NCI-H2171 treated with DMSO at 0.1 percent for 48 hours (cell line): ENCODE measurements around the gene PPP3CB.

Experiments
- DNase-seq: peaks from one replicate; lab custom pipeline; 2025; lab: John Stamatoyannopoulos, UW

Gene PPP3CB

DNA sequence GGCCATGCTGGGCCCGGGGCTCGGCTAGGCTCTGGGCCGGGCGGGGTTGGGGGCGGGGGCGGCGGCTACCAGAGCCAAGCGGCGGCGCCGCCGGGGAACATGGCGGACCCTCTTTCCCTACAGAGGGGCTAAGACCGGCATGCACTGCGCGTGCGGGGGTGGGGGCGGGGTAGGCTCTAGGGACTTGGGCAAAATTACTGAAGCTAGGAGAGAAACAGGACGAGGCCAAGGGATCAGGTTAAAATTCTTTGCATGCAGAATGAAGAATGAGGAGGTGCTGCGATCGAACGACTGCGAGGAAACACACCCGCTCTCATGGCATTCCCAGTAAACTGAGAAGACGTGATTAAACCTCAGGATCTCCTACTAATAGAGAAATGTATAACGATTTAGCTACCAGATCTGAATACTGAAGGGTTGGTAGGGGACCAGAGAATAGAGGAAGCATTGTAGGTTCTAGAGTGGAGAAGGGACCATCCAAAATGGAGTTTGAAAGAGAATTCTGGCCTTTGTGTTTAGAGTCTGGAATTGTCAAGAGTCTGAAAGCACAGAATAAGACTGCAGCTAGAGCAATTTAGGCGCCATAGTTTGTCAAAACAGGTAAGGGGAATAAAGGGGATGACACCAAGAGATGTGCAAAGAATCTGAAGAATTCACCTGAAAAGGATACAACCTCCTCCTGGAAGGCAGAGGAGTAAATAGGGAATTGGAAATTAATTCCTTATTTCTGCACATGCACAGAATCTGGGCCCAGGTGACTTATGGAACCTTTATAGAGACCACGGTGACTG lies at the start of gene PPP3CB:
PPP3CB (minus strand) TSS at position 141 of the 791 bp plus-strand sequence; CDS start at position 6, 135 bp downstream.
- peak; percentile 89 for DNase-seq

GRCh38 chr10:73545357-73545756 lies 49.5 kb upstream of the PPP3CB start:
- no peak for DNase-seq

GRCh38 chr10:73537709-73538108 lies 41.9 kb upstream of the PPP3CB start:
- DNase-seq = no peak

- DNase-seq = no peak
These were observed 41.5 kb upstream of the PPP3CB start for GRCh38 chr10:73537288-73537687.

DNA sequence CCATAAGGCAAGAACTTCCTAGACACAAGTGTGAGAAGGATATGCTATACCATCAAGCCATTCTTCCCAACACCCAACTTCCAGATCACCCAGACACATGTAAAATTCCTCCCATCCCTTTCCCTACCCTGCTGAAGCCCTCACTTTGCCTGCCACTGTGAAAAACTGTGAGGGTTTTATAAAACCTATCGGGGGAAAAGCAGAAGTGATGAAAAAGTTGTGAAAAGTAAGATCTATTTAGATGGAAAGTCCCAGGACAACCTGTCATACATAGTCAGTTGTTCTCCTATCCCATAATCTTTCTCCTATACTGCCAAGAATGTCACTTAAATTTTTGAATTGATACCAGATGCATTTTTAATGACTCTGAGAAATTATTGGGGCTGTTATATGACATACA lies 39.0 kb upstream of the PPP3CB start:
- DNase-seq = no peak

DNA sequence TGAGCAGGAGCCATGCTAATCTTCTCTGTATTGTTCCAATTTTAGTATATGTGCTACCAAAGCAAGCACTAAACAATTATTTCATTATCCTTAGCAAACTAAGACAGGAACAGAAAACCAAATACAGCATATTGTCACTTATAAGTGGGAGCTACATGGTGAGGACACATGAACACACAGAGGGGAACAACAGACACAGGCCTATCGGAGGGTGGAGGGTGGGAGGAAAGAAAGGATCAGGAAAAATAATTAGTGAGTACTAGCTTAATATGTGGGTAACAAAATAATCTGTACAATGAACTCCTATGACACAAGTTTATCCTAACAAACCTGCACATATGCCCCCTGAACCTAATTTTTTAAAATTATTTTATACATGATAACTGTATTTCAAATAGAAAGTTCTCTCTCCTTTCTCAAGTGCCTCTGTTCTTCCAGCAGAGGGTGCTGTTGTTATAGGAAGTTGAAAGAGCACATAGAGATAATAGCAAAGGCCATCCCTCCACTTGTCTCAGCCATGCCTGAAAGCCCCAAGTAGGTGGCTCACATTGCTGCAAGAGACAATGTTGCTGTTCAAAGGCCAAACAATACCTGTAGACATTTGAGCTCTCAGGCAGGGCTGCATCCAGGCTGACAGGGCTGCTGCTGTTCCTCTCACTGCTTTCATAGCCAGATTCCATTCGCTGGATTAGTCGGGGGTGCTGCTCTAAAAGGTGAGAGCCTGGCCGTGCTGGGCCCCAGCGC lies 33.4 kb upstream of the PPP3CB start:
- DNase-seq = peak; percentile 75

- no peak for DNase-seq
These were observed 26.4 kb upstream of the PPP3CB start for GRCh38 chr10:73522263-73522662.

GRCh38 chr10:73519336-73519735 lies 23.5 kb upstream of the PPP3CB start:
- no peak for DNase-seq

- no peak for DNase-seq
These were observed 21.5 kb upstream of the PPP3CB start for GRCh38 chr10:73517166-73517888.

DNA sequence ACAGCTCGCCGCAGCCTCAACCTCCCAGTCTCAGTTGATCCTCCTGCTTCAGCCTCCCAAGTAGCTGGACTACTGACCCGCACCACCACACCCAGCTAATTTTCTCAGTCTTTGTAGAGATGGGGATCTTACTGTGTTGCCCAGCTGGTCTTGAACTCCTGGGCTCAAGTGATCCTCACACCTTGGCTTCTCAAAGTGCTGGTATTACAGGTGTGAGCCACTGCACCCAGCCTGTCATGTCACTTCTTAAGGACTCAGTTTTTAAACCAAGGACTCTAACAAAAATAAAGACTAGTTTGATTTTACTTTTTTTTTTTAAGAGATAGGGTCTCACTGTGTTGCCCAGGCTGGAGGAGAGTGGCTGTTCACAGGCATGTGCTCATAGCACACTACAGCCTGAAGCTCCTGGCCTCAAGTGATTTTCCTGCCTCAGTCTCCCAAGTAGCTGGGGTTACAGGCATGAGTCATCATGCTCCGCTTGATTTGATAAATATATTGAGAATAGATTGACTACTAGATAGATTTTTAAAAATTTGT lies 16.5 kb upstream of the PPP3CB start:
- no peak for DNase-seq

- DNase-seq = no peak
These were observed 13.9 kb upstream of the PPP3CB start for GRCh38 chr10:73509695-73510094.

- DNase-seq = no peak
These were observed 10.7 kb upstream of the PPP3CB start for GRCh38 chr10:73506491-73506890.

- DNase-seq = no peak
These were observed 10.2 kb upstream of the PPP3CB start for GRCh38 chr10:73506074-73506473.

DNA sequence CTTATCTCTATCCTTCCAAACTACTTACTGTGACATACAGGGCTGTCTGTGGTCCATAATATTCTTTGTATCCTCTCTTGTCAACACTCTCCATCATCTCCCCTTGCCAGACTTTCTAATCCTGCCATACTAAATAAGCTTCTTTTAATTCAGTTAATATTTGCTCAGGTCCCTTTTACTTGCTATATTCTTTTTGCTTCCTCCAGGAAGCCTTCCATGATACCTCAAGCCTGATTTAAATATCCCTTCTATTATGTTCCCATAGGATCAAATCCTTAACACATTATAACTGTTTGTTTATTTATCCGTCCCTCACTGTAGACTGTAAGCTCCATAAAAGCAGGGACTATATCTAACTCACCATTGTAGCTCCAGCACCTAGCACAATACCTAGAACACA lies 7.2 kb upstream of the PPP3CB start:
- no peak for DNase-seq

DNA sequence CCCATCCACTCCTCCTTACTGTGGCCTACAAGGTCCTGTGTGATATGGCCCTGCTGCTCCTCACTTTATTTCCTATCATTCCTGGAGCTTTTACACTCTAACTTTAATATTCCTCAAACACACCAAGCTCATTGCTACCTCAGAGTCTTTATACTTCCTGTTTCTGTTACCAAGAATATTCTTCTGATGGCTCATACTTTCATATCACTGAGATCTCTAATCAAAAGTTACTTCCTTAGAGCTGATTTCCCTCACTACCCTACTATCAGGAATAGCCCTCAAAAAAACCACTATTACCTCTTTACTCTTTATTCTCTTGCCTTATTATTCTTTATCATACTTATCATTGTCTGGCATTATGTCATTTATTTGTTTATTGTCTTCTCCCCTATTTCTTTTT lies 5.8 kb upstream of the PPP3CB start:
- no peak for DNase-seq

DNA sequence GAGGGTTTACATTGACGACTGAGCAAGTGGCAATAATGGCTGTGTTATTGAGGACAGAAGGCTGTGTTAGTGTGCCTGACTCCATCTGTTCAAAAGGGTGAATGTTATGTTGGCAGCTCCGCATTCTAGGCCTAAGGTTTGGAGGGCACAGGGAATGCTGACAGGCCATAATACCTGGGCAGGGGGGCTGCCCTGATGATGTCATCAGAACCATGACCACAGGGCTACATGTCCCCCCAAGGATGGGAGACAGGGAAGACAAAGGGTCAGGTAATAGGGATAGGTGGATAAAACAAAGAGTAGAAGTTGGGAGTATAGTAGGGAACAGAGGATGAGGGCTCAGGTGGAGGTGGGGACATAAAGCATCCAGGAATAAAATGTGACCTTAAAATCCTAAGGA lies 1.8 kb upstream of the PPP3CB start:
- no peak for DNase-seq

- peak; percentile 58 for DNase-seq
These were observed 469 bp downstream of the PPP3CB start for GRCh38 chr10:73495226-73495883.

DNA sequence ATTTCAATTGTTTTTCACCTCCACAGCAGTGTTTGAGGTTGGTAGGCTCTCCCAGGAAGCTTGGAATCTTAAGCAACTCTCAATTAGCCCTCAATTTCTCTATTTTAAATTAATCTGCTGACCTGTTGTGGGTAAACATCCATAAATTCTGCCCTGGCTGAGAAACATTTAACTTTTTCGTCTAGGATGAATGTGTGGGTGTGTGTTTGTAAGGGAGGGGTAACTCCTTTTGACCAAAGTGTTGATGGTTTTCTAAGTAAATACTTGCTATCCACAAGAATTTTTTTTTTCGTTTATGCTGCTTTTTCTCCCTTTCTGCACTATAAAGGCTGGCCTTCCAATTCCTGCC lies 973 bp downstream of the PPP3CB start:
- DNase-seq = no peak

DNA sequence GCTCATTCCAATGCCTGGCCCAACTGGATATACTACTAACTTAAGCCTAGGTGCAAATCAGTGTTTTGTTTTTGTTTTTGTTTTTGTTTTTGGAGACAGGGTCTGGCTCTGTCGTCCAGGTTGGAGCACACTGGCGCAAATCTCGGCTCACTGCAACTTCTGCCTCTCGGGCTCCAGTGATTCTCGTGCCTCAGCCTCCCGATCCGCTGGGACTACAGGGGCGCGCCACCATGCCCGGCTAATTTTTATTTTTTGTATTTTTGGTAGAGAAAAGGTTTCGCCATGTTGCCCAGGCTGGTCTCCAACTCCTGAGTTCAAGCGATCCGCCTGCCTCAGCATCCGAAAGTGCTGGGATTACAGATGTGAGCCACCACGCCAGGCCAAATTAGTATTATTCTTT lies 1.6 kb downstream of the PPP3CB start:
- DNase-seq = no peak

DNA sequence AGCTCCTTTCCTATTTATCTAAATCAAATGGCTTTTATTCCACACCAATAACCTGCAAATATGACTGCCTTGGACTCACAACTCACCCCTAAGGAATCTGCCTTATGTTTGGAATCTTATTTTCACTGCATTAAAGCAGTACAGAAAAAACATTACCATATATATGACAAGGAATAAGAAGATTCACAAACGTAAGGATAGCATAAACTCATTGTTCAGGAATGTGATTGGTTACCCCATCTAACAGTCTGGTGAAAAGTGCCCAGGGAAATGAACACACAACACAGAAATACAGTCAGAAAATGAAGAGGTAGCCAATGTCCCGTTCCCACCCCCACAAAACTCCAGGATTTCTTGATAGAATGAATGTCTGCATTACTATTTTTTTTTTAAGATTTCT lies 2.0 kb downstream of the PPP3CB start:
- DNase-seq = no peak

- DNase-seq = no peak
These were observed 9.2 kb downstream of the PPP3CB start for GRCh38 chr10:73486601-73487000.

GRCh38 chr10:73485320-73485719 lies 10.5 kb downstream of the PPP3CB start:
- DNase-seq = no peak
